Activated T-helper 2 cell treated with anti-CD3 and anti-CD28 coated beads, Interferon-gamma antibody, Interleukin-2, Interleukin-4, amounts not matched to agents 10 μg/mL and 5 μg/mL and 100 μg/mL, durations not matched to agents 14 hours and 24 hours and 36 hours (primary cell): ENCODE data around the gene PTGR3. TPM values are rescaled to one million over a fixed set of nuclear protein-coding genes. Genes with fewer than 3 reads are reported as not detected.

Experiments
- DNase-seq: peaks from one replicate; pipeline ENCODE4 v3.0.0; 2021; ENCODE audit warnings: low spot score
- H3K27ac Mint-ChIP-seq: one replicate; pipeline ENCODE4 v1.8.0; 2021; ENCODE audit warnings: mixed read lengths
- H3K27me3 Mint-ChIP-seq: one replicate; pipeline ENCODE4 v1.8.0; 2021; ENCODE audit warnings: low read depth, mixed read lengths
- H3K36me3 Mint-ChIP-seq: one replicate; pipeline ENCODE4 v1.8.0; 2021; ENCODE audit warnings: low read depth, mixed read lengths
- H3K4me1 Mint-ChIP-seq: one replicate; pipeline ENCODE4 v1.8.0; 2021; ENCODE audit warnings: low read depth, mixed read lengths
- H3K4me3 Mint-ChIP-seq: one replicate; pipeline ENCODE4 v1.8.0; 2021; ENCODE audit warnings: low read depth, mild to moderate bottlenecking, moderate library complexity, mixed read lengths
- H3K9me3 Mint-ChIP-seq: one replicate; pipeline ENCODE4 v1.8.0; 2021; ENCODE audit warnings: mixed read lengths
- intact Hi-C: fragments of 100-400 bp; cut with micrococcal nuclease; formaldehyde crosslinking; loops from one replicate; pipeline ENCODE4 v1.15.1; 2023
- total RNA-seq: library from RNA; stranded (reverse); gene quantifications from 2 replicates; pipeline ENCODE4 v1.2.3, GENCODE V29; 2022

Gene PTGR3
- total RNA-seq, 1 donor from 2014 or later: 26.0 TPM

DNA sequence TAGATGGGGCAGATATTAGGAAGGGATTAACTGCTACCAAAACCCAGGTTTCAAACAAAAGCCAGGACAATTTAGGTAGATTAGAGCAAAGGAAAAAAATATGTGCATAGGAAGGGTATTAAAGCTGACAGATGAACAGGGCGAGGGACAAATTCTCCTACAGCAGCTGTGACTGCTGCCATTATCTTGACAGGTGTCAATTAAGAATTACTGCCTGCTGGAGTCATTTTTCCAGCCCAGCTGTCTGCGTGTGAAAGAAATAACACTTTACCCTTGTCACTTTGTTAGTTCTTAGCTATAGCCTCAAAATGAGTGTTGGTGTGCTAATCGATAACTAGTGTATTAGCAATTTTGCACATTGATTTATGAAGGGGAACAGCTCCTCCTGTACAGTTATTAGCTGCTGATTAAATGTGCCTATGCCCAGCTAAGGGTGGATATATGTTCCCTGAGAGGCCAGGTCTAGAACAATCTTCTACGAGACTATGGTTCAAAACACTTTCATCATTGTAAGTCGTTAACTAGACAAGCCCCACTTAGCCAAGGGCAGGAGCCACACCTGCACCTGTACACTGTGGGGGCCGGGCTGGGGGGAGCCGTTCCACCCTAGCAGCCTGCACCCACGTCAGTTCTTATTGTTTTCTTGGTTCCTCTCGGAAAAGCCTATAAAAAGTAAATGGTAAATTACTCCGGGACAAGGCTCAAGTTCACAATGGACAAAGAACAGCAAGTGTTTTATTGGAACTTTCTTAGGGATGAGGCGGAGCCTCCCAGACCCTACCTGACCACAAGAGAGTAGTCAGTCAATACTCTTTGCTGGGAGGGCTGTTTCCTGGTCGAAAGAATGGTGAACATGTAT is 9.4 kb upstream of the PTGR3 start:
- H3K27me3 Mint-ChIP-seq: no peaks in the 10 kb centered on the region
- H3K27ac Mint-ChIP-seq: no peak overlapping the region
- DNase-seq: no peak
- intact Hi-C loops: loop anchor here (10.0 kb wide), 2 partner anchors 843 to 1157 kb away; no protein-coding TSS in a partner anchor
- peaks cover 5% of the 10 kb centered on the region for H3K36me3 Mint-ChIP-seq
- H3K4me3 Mint-ChIP-seq: no peak overlapping the region
- H3K9me3 Mint-ChIP-seq: no peaks in the 10 kb centered on the region
- H3K4me1 Mint-ChIP-seq: peaks cover 29% of the 10 kb centered on the region

DNA sequence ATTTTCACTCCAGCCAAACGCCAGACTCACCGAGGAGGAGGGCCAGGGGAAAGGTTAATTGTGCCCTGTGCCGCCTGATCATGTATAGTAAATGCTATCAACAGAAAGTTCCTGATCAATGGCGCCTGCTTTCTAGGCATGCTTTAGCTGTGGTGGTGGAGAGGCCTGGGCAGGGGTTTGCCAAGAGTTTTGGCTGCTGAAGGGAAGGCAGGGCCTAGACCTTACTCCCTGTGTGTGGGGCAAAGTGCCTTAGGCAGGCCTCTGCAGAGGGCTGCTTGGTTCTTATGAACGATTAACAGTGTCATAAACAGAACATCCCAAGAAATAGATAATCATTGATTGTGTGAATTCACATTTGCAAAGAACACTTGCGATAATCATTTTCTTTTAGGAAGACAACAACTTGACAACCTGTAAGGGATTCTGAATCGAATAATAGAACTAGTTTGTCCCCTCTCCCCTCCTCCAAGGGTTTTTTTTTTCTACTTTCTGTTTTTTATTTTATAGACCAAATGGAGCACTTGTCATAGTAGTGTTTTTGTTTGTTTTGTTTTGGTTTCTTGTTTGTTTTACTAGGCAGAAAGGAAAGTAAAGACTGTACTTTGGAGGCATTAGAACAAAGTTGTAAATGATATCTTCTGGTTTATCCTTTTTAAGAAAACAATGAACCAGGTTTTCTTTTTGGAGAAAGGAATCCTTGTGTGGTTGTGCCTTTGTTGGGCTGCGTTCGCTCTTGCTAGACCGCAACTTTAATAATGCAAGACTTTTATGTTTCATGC is 8.2 kb upstream of the PTGR3 start:
- H3K9me3 Mint-ChIP-seq: no peaks in the 10 kb centered on the region
- no peak overlapping the region for H3K4me3 Mint-ChIP-seq
- no peak overlapping the region for H3K27ac Mint-ChIP-seq
- peaks cover 9% of the 10 kb centered on the region for H3K36me3 Mint-ChIP-seq
- peaks cover 37% of the 10 kb centered on the region for H3K4me1 Mint-ChIP-seq
- DNase-seq: no peak
- H3K27me3 Mint-ChIP-seq: no peaks in the 10 kb centered on the region
- intact Hi-C loops: loop anchor here (10.0 kb wide), 2 partner anchors 842 to 1158 kb away; no protein-coding TSS in a partner anchor

DNA sequence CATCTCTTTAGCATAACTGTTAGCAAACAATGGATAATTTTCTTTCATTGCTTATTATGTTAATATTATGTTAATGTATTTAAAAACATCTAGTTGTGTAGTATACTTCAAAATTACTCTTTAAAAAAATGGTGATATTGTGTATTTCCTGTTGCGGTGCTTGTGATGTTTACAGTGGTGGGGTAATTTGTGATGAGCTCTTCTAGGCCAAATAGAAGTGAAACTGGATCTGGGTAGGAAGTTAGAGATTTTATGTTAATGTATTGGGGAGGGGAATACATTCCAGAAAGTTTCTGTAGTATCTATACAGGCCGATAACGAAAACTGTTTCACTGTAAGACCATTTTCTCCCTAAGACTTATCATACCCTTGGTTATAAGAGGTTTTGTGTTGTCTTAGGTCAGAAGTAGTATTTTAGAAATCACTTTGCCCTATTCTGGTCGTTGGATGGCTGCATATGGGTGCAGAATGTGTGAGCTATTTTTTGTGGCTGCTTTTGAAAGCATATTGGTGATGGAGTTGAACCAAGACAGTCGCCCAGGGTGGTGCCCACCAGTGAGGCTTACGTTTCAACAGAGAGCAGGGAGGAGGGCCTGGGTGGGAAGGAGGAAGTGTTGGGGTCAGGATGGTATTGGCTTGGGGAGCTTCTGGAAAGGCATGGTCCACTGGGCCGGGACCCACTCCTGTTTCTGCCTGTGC is 7.4 kb upstream of the PTGR3 start:
- H3K4me3 Mint-ChIP-seq: no peak overlapping the region
- no peak for DNase-seq

DNA sequence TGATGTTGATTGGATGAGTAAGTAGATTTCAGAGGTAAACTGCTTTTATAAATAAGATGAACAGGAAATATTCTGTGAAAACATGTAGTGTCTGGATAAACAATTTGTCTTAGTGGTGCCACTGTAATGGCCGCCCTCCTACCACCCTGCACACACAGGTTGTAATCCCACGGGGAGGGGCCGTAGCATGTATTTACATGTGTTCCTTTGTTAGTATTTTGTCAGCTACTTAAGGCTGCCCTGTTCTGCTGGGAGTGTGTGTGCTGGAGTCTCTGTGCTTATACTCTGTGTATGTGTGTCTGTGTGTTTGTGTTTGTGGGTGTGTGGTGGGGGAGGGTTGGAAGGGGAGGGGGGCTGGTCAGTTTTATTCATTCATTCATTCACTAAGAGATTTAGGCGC is 6.7 kb upstream of the PTGR3 start:
- intact Hi-C loops: loop anchor here (10.0 kb wide), 2 partner anchors 841 to 1159 kb away; no protein-coding TSS in a partner anchor
- H3K4me3 Mint-ChIP-seq: no peak overlapping the region
- H3K9me3 Mint-ChIP-seq: no peaks in the 10 kb centered on the region
- DNase-seq: no peak
- peaks cover 10% of the 10 kb centered on the region for H3K36me3 Mint-ChIP-seq
- peaks cover 40% of the 10 kb centered on the region for H3K4me1 Mint-ChIP-seq
- H3K27ac Mint-ChIP-seq: no peak overlapping the region
- H3K27me3 Mint-ChIP-seq: no peaks in the 10 kb centered on the region

More for the DNA sequence above, 7.4 kb upstream of the PTGR3 start:
- no peaks in the 10 kb centered on the region for H3K27me3 Mint-ChIP-seq
- no peaks in the 10 kb centered on the region for H3K9me3 Mint-ChIP-seq
- peaks cover 37% of the 10 kb centered on the region for H3K4me1 Mint-ChIP-seq
- peak overlapping the region; percentile 47 for H3K27ac Mint-ChIP-seq
- peaks cover 9% of the 10 kb centered on the region for H3K36me3 Mint-ChIP-seq
- intact Hi-C loops: loop anchor here (10.0 kb wide), 2 partner anchors 842 to 1158 kb away; no protein-coding TSS in a partner anchor

DNA sequence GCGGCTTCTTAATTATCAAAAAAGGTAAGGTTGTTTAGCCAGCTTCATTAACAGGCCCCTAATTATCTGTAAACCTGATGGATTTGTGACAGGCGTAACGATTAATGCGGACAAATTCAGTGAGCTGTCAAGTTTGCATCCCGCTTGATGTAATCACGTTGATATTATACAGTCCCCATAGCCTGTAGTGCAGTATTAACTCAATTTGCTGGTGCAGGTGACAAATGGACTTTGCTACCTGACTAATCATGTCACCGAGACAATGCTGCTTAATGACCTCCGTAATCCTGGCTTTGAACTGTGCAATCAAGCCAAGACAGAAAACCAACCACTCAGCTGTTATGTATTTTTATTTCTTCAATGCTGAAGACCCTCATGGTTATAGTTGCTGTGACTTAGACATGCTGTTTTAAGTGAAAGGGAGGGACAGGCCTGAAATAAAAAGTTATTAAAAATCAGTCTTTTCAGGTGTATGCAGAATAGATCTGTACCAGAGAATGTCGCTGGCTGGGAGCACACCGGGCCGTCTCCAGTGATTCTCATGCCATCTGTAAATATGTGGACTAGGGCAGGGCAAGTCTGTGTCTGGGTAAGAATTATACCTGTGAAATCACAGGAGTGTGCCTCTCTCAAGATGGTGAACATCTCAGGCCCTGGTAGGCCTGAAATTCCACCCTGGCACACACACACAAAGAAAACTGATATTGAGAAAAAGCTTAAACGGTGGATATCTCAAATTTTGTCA is 6.0 kb upstream of the PTGR3 start:
- DNase-seq: no peak
- no peak overlapping the region for H3K4me3 Mint-ChIP-seq
- H3K4me1 Mint-ChIP-seq: peaks cover 43% of the 10 kb centered on the region
- H3K27me3 Mint-ChIP-seq: no peaks in the 10 kb centered on the region
- H3K36me3 Mint-ChIP-seq: peaks cover 11% of the 10 kb centered on the region
- H3K9me3 Mint-ChIP-seq: no peaks in the 10 kb centered on the region
- H3K27ac Mint-ChIP-seq: no peak overlapping the region
- intact Hi-C loops: loop anchor here (5.0 to 10.0 kb wide), 3 partner anchors 840 to 1277 kb away; no protein-coding TSS in a partner anchor

DNA sequence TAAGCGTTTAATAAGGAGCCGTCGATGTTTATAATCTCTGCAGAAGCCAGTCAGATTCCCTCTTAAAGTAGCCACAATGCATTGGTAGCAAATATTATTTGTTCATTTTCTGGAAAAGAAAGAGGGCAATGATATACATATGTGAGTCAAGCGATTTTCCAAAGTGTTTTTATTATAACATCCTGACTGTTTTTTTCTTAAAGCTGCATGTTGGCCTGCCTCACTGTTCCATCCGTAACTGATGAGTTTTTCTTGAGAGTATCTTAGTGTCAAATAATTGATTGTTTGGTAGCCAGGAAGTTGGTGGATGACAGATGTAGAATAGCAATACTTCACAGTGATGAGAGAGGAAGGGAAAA is 5.4 kb upstream of the PTGR3 start:
- peaks cover 47% of the 10 kb centered on the region for H3K4me1 Mint-ChIP-seq
- H3K4me3 Mint-ChIP-seq: no peak overlapping the region
- no peak for DNase-seq
- intact Hi-C loops: loop anchor here (5.0 to 10.0 kb wide), 3 partner anchors 840 to 1278 kb away; no protein-coding TSS in a partner anchor
- no peaks in the 10 kb centered on the region for H3K9me3 Mint-ChIP-seq
- H3K27ac Mint-ChIP-seq: no peak overlapping the region
- H3K36me3 Mint-ChIP-seq: peaks cover 11% of the 10 kb centered on the region
- H3K27me3 Mint-ChIP-seq: no peaks in the 10 kb centered on the region

DNA sequence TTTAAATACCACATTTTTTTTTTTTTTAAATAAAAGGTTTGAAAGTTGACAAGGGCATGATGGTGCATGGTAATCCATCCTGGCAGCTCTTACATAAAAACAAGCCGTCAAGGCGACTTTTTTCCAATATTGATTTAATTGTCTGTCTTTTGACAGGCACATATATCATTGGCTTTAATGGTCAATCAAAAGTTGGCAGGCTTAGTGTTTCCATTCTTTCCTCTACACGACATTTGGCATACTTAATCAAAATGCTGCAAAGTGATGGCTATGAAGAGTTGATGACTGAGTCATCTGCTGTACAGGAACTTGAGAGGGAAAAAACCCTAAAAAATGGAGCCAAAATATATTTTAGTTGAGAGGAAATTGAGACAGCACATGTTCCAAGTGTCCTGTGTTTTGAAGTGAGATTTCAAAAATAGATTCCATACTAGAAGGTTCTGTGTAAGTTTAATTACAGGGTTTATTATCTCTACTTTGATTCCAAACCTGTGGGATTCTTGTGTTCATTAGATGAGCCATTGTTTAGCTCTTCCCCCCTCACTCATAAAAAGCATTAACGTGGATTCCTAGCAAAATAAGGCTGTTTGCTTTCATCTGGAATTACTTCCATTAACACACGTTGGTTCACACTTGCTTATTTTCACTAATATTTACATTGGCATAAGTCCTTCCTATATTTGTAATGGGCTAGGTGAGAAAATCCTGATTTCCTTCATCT is 4.8 kb upstream of the PTGR3 start:
- Mint-ChIP-seq H3K27ac (no peak overlapping the region), H3K9me3 (no peaks in the 10 kb centered on the region), H3K4me3 (no peak overlapping the region), H3K36me3 (peaks cover 11% of the 10 kb centered on the region), H3K27me3 (no peaks in the 10 kb centered on the region), H3K4me1 (peaks cover 47% of the 10 kb centered on the region)
- DNase-seq: no peak
- intact Hi-C loops: loop anchor here (5.0 to 10.0 kb wide), 3 partner anchors 839 to 1279 kb away; no protein-coding TSS in a partner anchor

DNA sequence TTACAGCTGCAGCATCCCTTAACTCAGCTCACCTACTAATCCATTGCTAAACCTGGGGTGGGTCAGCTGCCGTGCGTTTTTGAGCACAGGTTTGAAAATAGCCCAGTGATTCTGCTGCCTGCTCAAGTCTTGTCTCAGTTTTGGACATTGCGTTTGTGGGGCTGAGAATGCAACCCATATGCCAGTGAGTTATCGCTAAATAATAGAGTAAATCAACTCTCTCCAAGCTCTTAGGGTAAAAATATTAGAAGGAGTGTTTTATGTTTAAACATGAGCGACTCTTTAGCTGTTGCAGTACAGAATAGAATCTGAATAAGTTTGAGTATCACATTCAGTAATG is 3.8 kb upstream of the PTGR3 start:
- peaks cover 52% of the 10 kb centered on the region for H3K4me1 Mint-ChIP-seq

DNA sequence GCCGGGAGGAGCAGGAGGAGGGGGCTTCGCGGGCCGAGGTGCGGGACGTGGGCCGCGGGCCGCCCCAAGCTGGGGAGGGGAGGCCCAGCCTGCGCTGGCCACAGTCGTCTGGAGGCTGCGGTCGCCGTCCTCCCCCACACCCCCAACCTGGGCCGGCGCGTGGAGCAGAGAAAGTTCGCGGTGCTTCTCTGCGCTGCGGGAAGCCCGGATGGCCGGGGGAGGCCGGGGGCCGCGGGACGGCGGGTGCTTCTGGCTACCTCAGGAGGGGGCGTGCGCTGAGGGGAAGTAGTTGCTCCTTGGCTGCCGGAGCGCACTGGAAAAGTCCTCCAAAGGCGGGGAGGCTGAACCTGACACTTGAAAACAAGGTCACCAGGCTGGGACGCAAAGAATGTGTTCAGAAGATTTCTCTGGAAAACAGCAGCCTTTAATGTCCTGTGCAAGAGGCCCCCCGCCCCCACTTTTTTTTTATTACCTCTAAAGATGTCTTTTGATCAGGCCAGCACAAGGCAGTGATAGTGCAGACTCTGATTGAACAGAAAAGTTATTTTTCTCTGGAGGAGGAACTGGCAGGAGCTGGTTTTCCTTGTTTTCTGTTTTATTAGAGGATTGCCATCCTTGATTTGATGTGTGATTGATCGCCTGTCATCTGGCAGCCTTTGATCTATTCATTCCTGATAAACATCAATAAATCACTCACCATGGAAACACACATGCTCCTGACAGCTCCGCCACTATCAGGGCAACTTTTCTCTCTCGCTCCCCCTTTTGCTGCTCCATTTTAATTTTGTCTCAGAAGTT is 3.2 kb upstream of the PTGR3 start:
- peak; percentile 29 for DNase-seq
- peaks cover 7% of the 10 kb centered on the region for H3K27me3 Mint-ChIP-seq
- intact Hi-C loops: loop anchor here (2.0 to 10.0 kb wide), 4 partner anchors 141 to 1280 kb away; no protein-coding TSS in a partner anchor
- H3K27ac Mint-ChIP-seq: peak overlapping the region; percentile 80
- no peaks in the 10 kb centered on the region for H3K9me3 Mint-ChIP-seq
- peaks cover 55% of the 10 kb centered on the region for H3K4me1 Mint-ChIP-seq
- peak overlapping the region; percentile 87 for H3K4me3 Mint-ChIP-seq
- H3K36me3 Mint-ChIP-seq: peaks cover 21% of the 10 kb centered on the region

More for the DNA sequence above, 3.8 kb upstream of the PTGR3 start:
- peak overlapping the region; percentile 87 for H3K4me3 Mint-ChIP-seq
- no peak for DNase-seq
- no peaks in the 10 kb centered on the region for H3K9me3 Mint-ChIP-seq
- H3K36me3 Mint-ChIP-seq: peaks cover 15% of the 10 kb centered on the region
- intact Hi-C loops: loop anchor here (5.0 to 10.0 kb wide), 3 partner anchors 838 to 1280 kb away; no protein-coding TSS in a partner anchor
- H3K27me3 Mint-ChIP-seq: peaks cover 2% of the 10 kb centered on the region
- peak overlapping the region; percentile 80 for H3K27ac Mint-ChIP-seq

DNA sequence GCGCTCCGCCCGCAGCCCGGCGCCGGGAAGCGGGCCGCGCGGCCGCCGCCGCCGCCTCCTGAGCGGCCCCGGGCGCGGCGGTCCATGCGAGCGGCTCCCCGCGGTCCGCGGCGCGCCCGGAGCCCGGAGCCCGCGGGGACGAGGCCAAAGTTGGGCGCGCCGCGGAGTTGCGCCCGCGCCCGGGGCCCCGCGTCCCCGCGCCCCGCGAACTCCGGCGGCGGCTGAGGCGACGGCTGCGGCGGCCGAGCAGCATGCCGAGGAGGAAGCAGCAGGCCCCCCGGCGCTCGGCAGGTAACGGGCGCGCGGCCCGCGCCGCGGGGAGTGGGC is 2.6 kb upstream of the PTGR3 start:
- H3K36me3 Mint-ChIP-seq: peaks cover 22% of the 10 kb centered on the region
- H3K4me1 Mint-ChIP-seq: peaks cover 53% of the 10 kb centered on the region
- no peak overlapping the region for H3K27ac Mint-ChIP-seq
- intact Hi-C loops: loop anchor here (2.0 to 10.0 kb wide), 4 partner anchors 141 to 1281 kb away; no protein-coding TSS in a partner anchor
- DNase-seq: no peak
- peaks cover 11% of the 10 kb centered on the region for H3K27me3 Mint-ChIP-seq
- no peaks in the 10 kb centered on the region for H3K9me3 Mint-ChIP-seq
- H3K4me3 Mint-ChIP-seq: no peak overlapping the region
